IPS-18a (cell line): ENCODE measurements around the gene BAAT.

Experiments used
- H3K27ac ChIP-seq: one replicate; pipeline ENCODE4 v1.5.1; 2013; ENCODE audit warnings: low read length
- H3K27me3 ChIP-seq: one replicate; pipeline ENCODE4 v1.6.1; 2013; ENCODE audit warnings: mild to moderate bottlenecking, low read length; ENCODE audit not compliant: control insufficient read depth, insufficient read depth
- H3K36me3 ChIP-seq: one replicate; pipeline ENCODE4 v1.6.1; 2013; ENCODE audit warnings: low read depth, low read length; ENCODE audit not compliant: control insufficient read depth
- H3K4me1 ChIP-seq: one replicate; pipeline ENCODE4 v1.6.1; 2013; ENCODE audit warnings: low read depth, low read length; ENCODE audit not compliant: control insufficient read depth
- H3K4me3 ChIP-seq: one replicate; pipeline ENCODE4 v1.5.1; 2013; ENCODE audit warnings: low read length
- H3K9ac ChIP-seq: one replicate; pipeline ENCODE4 v1.6.1; 2013; ENCODE audit warnings: mild to moderate bottlenecking, low read length, moderate library complexity
- H3K9me3 ChIP-seq: one replicate; pipeline ENCODE4 v1.6.1; 2013; ENCODE audit warnings: low read depth, low read length; ENCODE audit not compliant: control insufficient read depth

The BAAT gene

DNA sequence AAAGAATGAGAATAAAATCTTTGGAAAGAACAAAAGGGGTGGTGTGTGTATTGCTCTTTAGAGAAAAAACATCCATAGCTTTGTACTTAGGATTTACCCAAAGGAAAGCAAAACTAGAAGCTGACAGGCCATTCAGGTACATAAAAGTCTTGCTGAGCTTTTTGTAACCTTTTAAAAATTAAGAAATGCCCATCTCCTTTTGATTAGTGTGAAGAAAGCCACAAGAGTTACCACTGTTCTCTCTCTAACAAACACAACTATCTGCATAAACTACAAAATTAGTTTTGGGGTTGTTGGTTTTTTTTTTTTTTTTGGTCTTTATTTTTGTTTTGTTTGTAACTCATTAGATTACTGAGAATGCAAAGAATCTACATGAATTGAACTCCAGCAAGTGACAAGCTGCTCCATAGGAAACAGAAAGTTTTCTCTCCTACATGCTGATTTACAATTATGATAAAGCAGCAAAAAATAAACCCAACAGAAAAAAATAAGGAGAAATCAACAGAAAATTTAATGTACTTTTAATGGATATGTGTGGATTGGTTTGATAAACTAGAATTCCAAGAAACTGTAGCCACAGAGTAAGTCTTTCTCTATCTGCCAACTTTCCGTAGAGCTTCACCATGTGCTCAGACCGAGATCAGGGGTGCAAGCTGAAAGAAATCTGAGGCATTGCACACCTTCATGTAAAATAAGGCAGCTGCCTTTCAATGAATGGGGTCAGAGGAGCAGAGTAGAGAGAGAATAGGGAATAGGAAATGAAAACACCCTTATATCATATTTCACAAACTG is 12.3 kb downstream of the BAAT start:
- no peaks in the 10 kb centered on the region for H3K4me1 ChIP-seq
- no peaks in the 10 kb centered on the region for H3K27me3 ChIP-seq
- H3K9ac ChIP-seq: no peak overlapping the region
- H3K27ac ChIP-seq: no peak overlapping the region
- H3K36me3 ChIP-seq: no peaks in the 10 kb centered on the region
- no peaks in the 10 kb centered on the region for H3K9me3 ChIP-seq
- H3K4me3 ChIP-seq: no peak overlapping the region

DNA sequence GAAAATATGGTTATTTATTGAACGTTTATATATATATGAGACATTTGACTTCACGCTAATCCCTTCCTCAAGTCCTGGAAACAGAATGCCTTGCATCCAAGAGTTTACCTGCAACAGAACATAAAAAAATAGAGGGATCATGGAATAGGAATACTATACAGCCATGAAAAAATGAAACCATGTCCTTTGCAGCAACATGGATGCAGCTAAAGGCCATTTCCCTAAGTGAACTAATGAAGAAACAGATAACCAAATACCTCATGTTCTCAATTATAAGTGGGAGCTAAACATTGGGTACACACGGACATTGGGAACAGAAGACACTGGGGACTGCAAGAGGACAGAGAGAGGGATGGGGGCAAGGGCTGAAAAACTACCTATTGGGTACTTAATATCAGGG is 13.0 kb downstream of the BAAT start:
- H3K4me1 ChIP-seq: no peaks in the 10 kb centered on the region
- H3K27me3 ChIP-seq: no peaks in the 10 kb centered on the region
- H3K4me3 ChIP-seq: no peak overlapping the region
- no peak overlapping the region for H3K27ac ChIP-seq
- H3K36me3 ChIP-seq: no peaks in the 10 kb centered on the region
- no peaks in the 10 kb centered on the region for H3K9me3 ChIP-seq
- H3K9ac ChIP-seq: no peak overlapping the region

DNA sequence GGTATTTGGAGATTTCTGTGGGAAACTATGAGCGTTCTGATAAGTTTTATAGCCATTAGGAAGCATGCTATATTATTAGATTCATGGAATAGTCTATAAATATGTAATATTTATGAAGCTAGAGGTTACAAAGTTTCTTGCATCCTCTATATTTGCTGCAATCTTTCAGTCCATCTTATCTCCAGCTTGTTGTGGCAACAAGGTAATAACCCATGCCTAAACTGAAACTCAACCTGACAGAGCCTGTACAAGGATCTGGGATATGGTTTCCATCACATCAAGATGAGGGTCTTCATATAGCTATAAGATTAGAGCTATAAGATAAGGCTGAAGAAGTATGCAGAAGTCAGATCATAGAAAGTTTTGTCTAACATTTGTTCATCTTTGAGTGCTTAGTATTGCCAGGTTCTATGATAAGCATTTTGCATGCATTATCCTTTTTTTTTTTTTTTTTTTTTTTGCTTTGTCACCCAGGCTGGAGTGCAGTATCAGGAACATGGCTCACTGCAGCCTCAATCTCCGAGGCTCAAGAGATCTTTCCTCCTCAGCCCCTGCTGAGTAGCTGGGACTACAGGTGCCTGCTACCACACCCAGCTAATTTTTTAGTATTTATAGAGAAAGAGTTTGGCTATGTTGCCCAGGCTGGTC is 14.8 kb downstream of the BAAT start:
- no peak overlapping the region for H3K4me3 ChIP-seq
- no peaks in the 10 kb centered on the region for H3K4me1 ChIP-seq
- no peak overlapping the region for H3K9ac ChIP-seq
- no peaks in the 10 kb centered on the region for H3K36me3 ChIP-seq
- no peak overlapping the region for H3K27ac ChIP-seq
- no peaks in the 10 kb centered on the region for H3K27me3 ChIP-seq
- H3K9me3 ChIP-seq: no peaks in the 10 kb centered on the region

DNA sequence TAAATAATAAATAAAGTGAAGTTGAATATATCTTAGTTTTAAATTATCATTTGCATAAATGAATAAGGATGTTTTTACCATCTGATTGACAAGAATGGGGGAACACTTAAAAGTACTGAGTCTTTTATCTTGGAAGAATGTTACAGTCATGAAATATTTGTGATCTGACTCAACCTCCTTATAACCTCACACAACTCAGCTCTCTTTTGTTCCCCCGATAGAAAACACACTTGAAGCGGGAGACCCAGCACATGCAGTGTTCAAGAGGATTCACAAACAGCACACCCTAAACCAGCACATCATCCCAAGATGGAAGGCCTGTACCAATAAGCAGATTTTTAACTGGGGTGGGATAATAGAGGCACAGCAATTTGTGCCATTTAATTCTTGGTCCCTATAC is 15.5 kb downstream of the BAAT start:
- Histone ChIP-seq H3K9me3 (no peaks in the 10 kb centered on the region), H3K27ac (no peak overlapping the region), H3K36me3 (no peaks in the 10 kb centered on the region), H3K4me1 (no peaks in the 10 kb centered on the region), H3K4me3 (no peak overlapping the region), H3K9ac (no peak overlapping the region), H3K27me3 (no peaks in the 10 kb centered on the region)

DNA sequence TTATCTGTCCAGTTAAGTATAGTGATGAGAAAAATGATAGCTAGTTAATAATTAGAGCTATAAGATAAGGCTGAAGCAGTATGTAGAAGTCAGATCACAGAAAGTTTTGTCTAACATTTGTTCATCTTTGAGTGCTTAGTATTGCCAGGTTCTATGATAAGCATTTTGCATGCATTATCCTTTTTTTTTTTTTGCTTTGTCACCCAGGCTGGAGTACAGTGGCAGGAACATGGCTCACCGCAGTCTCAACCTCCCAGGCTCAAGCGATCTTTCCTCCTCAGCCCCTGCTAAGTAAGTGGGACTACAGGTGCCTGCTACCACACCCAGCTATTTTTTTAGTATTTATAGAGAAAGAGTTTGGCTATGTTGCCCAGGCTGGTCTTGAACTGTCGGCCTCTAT is 17.5 kb downstream of the BAAT start:
- no peak overlapping the region for H3K9ac ChIP-seq
- H3K9me3 ChIP-seq: no peaks in the 10 kb centered on the region

DNA sequence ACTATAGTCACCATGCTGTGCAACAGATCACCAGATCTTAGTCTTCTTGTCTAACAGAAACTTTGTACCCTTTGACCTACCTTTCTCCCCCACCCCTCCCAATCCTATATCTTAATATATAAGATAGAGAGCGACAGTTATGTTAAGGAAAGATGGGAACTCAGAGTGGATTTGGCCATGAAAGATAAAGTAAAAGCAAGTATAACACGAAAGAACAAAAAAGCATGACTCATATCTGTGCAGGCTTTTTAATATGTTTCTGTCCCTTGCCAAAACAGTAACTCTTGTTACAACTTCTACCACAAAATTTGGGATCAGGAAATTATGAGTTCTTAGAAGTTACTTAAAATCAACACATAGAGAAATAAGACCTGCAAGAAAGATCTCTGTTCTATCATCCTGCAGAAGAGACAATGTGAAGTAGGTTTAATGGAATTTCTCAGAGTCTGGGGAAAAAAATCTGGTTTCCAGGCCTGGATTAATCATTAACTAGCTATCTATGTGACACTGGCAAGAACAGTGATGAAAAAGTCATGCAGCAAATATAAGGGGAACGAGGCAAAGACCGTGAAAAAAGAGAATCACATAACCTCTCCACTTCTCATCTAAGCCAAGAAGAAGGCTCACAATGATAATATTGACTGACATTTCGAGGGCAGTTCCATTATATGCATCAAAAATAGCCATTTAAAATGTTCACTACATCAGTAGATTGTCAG is 18.6 kb downstream of the BAAT start:
- H3K36me3 ChIP-seq: no peaks in the 10 kb centered on the region
- no peak overlapping the region for H3K9ac ChIP-seq
- no peaks in the 10 kb centered on the region for H3K4me1 ChIP-seq
- H3K27me3 ChIP-seq: no peaks in the 10 kb centered on the region
- no peak overlapping the region for H3K4me3 ChIP-seq
- H3K9me3 ChIP-seq: no peaks in the 10 kb centered on the region
- no peak overlapping the region for H3K27ac ChIP-seq

More for the DNA sequence above, 17.5 kb downstream of the BAAT start:
- H3K27me3 ChIP-seq: no peaks in the 10 kb centered on the region
- no peak overlapping the region for H3K4me3 ChIP-seq
- H3K4me1 ChIP-seq: no peaks in the 10 kb centered on the region
- no peaks in the 10 kb centered on the region for H3K36me3 ChIP-seq
- no peak overlapping the region for H3K27ac ChIP-seq

DNA sequence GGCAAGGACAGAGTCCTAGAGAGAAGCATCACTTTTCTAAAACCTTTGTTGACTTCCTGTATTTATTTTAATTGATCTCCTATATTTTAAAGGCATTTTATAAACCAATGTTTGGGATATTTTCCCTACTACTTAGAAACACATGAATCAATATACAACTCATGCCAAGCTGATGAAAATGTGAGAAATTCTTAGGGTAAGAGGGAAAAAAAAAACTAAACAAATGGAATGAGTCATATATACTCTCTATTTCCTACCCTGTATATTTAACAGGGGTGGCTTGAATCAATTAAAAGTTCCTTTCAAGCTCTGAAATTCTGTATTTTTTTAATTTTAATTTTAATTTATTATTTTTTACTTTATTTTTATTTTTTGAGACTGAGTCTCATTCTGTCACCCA is 19.6 kb downstream of the BAAT start:
- no peak overlapping the region for H3K9ac ChIP-seq
- H3K9me3 ChIP-seq: no peaks in the 10 kb centered on the region
- no peak overlapping the region for H3K27ac ChIP-seq
- H3K36me3 ChIP-seq: no peaks in the 10 kb centered on the region
- H3K4me3 ChIP-seq: no peak overlapping the region
- no peaks in the 10 kb centered on the region for H3K4me1 ChIP-seq
- H3K27me3 ChIP-seq: no peaks in the 10 kb centered on the region

DNA sequence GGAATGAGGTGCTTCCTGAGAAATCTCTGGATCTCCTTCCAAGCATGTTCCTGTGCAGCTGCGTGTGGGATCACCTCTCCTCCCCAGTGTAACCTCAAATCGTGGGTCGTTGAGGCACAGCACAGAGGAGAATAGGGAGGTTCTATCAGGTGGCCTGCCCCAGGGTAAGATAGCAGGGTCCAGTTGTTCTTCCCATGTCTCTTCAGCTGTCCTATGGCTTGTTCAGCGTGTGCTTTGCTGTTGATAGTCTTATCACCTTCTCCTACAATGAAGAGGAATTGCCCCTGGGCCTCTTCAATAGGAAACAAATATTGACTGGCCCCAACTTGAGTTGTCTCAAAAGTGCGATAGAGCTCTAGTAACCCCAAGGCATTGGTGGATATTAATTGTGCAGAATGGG is 22.4 kb downstream of the BAAT start:
- H3K27me3 ChIP-seq: no peaks in the 10 kb centered on the region
- no peaks in the 10 kb centered on the region for H3K4me1 ChIP-seq
- H3K36me3 ChIP-seq: no peaks in the 10 kb centered on the region
- H3K27ac ChIP-seq: no peak overlapping the region
- no peak overlapping the region for H3K9ac ChIP-seq
- H3K4me3 ChIP-seq: no peak overlapping the region
- no peaks in the 10 kb centered on the region for H3K9me3 ChIP-seq

DNA sequence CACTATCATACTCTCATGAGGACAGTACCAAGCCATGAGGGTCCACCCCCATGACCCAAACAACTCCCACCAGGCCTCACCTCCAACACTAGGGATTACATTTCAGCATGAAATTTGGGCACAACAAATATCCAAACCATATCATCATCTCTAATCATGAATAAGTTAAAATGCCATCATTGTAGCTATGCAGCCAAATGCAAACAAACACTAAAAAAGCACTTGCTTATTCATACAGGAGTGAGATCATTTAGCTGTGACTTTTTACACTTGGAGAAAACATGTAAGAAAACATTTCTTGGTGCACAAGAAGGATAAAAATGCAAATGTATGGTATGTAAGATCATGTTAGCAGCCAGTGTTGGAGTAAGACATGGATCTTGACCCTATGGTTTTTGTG is 24.2 kb downstream of the BAAT start:
- H3K27me3 ChIP-seq: no peaks in the 10 kb centered on the region
- H3K4me3 ChIP-seq: no peak overlapping the region
- H3K4me1 ChIP-seq: no peaks in the 10 kb centered on the region
- no peaks in the 10 kb centered on the region for H3K36me3 ChIP-seq
- no peak overlapping the region for H3K27ac ChIP-seq
- H3K9ac ChIP-seq: no peak overlapping the region
- no peaks in the 10 kb centered on the region for H3K9me3 ChIP-seq

DNA sequence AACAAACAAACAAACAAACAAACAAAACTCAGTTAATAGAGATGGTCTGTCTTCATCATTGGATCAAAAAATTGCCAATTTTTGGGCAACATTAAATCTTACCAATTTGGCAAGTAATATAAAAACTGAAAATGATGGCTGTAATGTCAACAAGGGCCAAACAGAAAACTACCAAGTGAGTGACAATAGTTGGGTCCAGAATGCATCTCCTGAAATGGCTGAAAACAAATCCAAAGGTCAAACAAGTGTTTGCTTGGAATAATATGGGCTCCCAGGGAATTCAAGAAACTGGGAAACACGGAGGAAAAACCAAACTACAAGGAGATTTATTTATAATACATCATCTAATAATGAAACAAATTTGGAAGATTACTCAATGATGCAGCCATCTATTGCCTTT is 25.1 kb downstream of the BAAT start:
- no peak overlapping the region for H3K27ac ChIP-seq
- H3K27me3 ChIP-seq: no peaks in the 10 kb centered on the region
- no peak overlapping the region for H3K9ac ChIP-seq
- H3K4me1 ChIP-seq: no peaks in the 10 kb centered on the region
- H3K36me3 ChIP-seq: no peaks in the 10 kb centered on the region
- no peaks in the 10 kb centered on the region for H3K9me3 ChIP-seq
- H3K4me3 ChIP-seq: no peak overlapping the region

DNA sequence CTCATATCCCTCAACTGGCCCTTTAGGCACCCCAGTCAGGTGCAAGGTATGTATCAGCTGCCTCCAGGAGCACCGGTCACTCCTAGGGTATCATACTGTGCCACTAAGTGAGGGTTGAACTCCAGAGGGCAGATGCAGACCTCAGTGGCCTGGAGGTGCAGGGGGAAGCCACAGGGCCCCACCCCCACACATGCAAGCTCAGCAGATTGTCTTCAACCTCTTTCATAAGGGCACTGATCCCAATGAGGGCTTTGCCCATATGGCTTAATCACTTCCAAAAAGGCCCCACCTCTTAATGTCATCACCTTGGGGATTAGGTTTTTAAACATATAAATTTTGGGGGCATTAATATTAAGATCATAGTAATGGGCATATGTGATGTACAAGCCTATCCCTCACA is 28.2 kb downstream of the BAAT start:
- H3K9me3 ChIP-seq: no peaks in the 10 kb centered on the region
- H3K9ac ChIP-seq: no peak overlapping the region
- no peaks in the 10 kb centered on the region for H3K4me1 ChIP-seq
- H3K27me3 ChIP-seq: no peaks in the 10 kb centered on the region
- H3K27ac ChIP-seq: no peak overlapping the region
- no peaks in the 10 kb centered on the region for H3K36me3 ChIP-seq
- no peak overlapping the region for H3K4me3 ChIP-seq
